SK-N-SH (cell line): Measurements from ENCODE around the gene CAGE1. TPM values are rescaled to one million over a fixed set of nuclear protein-coding genes. Genes with fewer than 3 reads are reported as not detected.
A peak's percentile ranks its signal among the peaks of the same experiment; 100 is the strongest.

Source experiments
- CTCF ChIA-PET: fragments of 300-600, 350-600 bp; formaldehyde crosslinking; extraction: SDS; loops from one replicate; lab custom pipeline; 2021; lab: Yijun Ruan, JAX
- POLR2A ChIA-PET: fragments of 350-600 bp; sonication (Branson Sonifier 250); formaldehyde crosslinking; extraction: SDS; loops from one replicate; lab custom pipeline; 2020; ENCODE audit warnings: antibody characterized with exemption, inconsistent platforms; lab: Yijun Ruan, JAX
- DNase-seq: peaks from one replicate; pipeline ENCODE4 v3.0.0; 2012
- H2AFZ ChIP-seq: fragments of 200-600 bp; sonication (generic); 2 replicates; pipeline ENCODE4 v1.8.1; 2016; ENCODE audit warnings: antibody characterized with exemption, mild to moderate bottlenecking, low read depth
- H3F3A ChIP-seq: fragments of 200-600 bp; sonication (generic); replicated peaks from 2 replicates; pipeline ENCODE3; 2016; ENCODE audit warnings: antibody characterized with exemption, mild to moderate bottlenecking; ENCODE audit not compliant: insufficient read depth
- H3K27ac ChIP-seq, 2 experiments: fragments of 200-500 bp in 1 of 2; fragments of 200-600 bp in 1 of 2; sonication (Bioruptor generic) in 1 of 2; sonication (generic), shearing (Covaris generic) in 1 of 2; 2 replicates each; pipeline versions ENCODE4 v1.5.1 to v1.6.1; 2014 to 2016; ENCODE audit warnings: low read depth in 2 of 2, inconsistent platforms in 1 of 2, low read length in 1 of 2, mild to moderate bottlenecking in 1 of 2, mixed read lengths in 1 of 2
- H3K27me3 ChIP-seq: fragments of 200-600 bp; sonication (generic), shearing (Covaris generic); 2 replicates; pipeline ENCODE4 v1.6.1; 2016; ENCODE audit warnings: mixed run types; ENCODE audit not compliant: insufficient read depth
- H3K36me3 ChIP-seq, 2 experiments: fragments of 200-500 bp in 1 of 2; fragments of 200-600 bp in 1 of 2; sonication (Bioruptor generic) in 1 of 2; sonication (generic) in 1 of 2; replicated peaks in 1 of 2; 2 replicates each; pipeline versions ENCODE3 to v1.5.1; 2014 to 2016; ENCODE audit warnings: low read length in 1 of 2, mild to moderate bottlenecking in 1 of 2; ENCODE audit not compliant: insufficient read depth in 2 of 2, control insufficient read depth in 1 of 2
- H3K4me1 ChIP-seq, 2 experiments: fragments of 200-500 bp in 1 of 2; fragments of 200-600 bp in 1 of 2; sonication (Bioruptor generic) in 1 of 2; sonication (generic), shearing (Covaris generic) in 1 of 2; 2 replicates each; pipeline versions ENCODE4 v1.5.1 to v1.6.1; 2014 to 2016; ENCODE audit warnings: low read depth in 1 of 2, low read length in 1 of 2, mixed run types in 1 of 2; ENCODE audit not compliant: insufficient read depth in 2 of 2, control insufficient read depth in 1 of 2
- H3K4me2 ChIP-seq: fragments of 200-600 bp; sonication (generic), shearing (Covaris generic); 2 replicates; pipeline ENCODE4 v1.6.1; 2017; ENCODE audit warnings: mixed run types
- H3K4me3 ChIP-seq, 2 experiments: fragments of 200-500 bp in 1 of 2; fragments of 200-600 bp in 1 of 2; sonication (Bioruptor generic) in 1 of 2; sonication (generic), shearing (Covaris generic) in 1 of 2; 2 replicates each; pipeline versions ENCODE4 v1.5.1 to v1.8.1; 2014 to 2016; ENCODE audit warnings: low read depth in 2 of 2, inconsistent platforms in 1 of 2, low read length in 1 of 2, mild to moderate bottlenecking in 1 of 2, mixed read lengths in 1 of 2, moderate library complexity in 1 of 2
- H3K79me2 ChIP-seq: fragments of 200-600 bp; sonication (generic); 2 replicates; pipeline ENCODE4 v1.8.1; 2017; ENCODE audit warnings: mild to moderate bottlenecking; ENCODE audit not compliant: insufficient read depth
- H3K9ac ChIP-seq: fragments of 200-600 bp; sonication (generic); 2 replicates; pipeline ENCODE4 v1.6.1; 2017; ENCODE audit warnings: mixed run types
- H3K9me2 ChIP-seq: fragments of 200-600 bp; sonication (generic); 2 replicates; pipeline ENCODE4 v1.6.1; 2017; ENCODE audit warnings: mixed run types
- H3K9me3 ChIP-seq: fragments of 200-600 bp; sonication (generic); 2 replicates; pipeline ENCODE4 v1.6.1; 2017; ENCODE audit warnings: mixed run types, mild to moderate bottlenecking, moderate library complexity
- H4K20me1 ChIP-seq: fragments of 200-600 bp; sonication (generic); 2 replicates; pipeline ENCODE4 v1.6.1; 2017; ENCODE audit warnings: mild to moderate bottlenecking, mixed run types; ENCODE audit not compliant: insufficient read depth
- CHD2 ChIP-seq: fragments of 150-350 bp; IDR thresholded peaks from 2 replicates; pipeline ENCODE4 v1.6.1; 2018; ENCODE audit warnings: low read length; ENCODE audit not compliant: partially characterized antibody
- MXI1 ChIP-seq: IDR thresholded peaks from 2 replicates; pipeline ENCODE4 v1.6.1; 2012; ENCODE audit warnings: mild to moderate bottlenecking, low read depth, low read length, improper control_type of control experiment
- NFIC ChIP-seq: IDR thresholded peaks from 2 replicates; pipeline ENCODE4 v1.4.0; 2012; ENCODE audit warnings: borderline replicate concordance
- NRF1 ChIP-seq: IDR thresholded peaks from 2 replicates; pipeline ENCODE4 v1.6.1; 2012; ENCODE audit warnings: low read depth, mild to moderate bottlenecking, low read length
- POLR2AphosphoS5 ChIP-seq: IDR thresholded peaks from 2 replicates; pipeline ENCODE4 v1.6.1; 2012; ENCODE audit warnings: low read depth, low read length
- RCOR1 ChIP-seq: fragments of 150-350 bp; IDR thresholded peaks from 2 replicates; pipeline ENCODE4 v1.6.1; 2017; ENCODE audit warnings: antibody characterized with exemption, low read length
- RXRA ChIP-seq: IDR thresholded peaks from 2 replicates; pipeline ENCODE4 v1.4.0; 2012; ENCODE audit warnings: low read depth, mild to moderate bottlenecking, borderline replicate concordance
- SIN3A ChIP-seq: IDR thresholded peaks from 2 replicates; pipeline ENCODE4 v1.6.1; 2012; ENCODE audit warnings: low read depth, mild to moderate bottlenecking, low read length, moderate library complexity, borderline replicate concordance
- TAF1 ChIP-seq: IDR thresholded peaks from 2 replicates; pipeline ENCODE4 v1.6.1; 2012; ENCODE audit warnings: low read depth, mild to moderate bottlenecking, low read length, moderate library complexity, borderline replicate concordance
- TCF12 ChIP-seq: IDR thresholded peaks from 2 replicates; pipeline ENCODE4 v1.4.0; 2012
- WGBS: methylation state at CpG from one replicate; pipeline ENCODE4 v1.1.6; 2017; ENCODE audit warnings: low lambda C conversion rate; 5-methylcytosine and 5-hydroxymethylcytosine counted together
- polyA plus RNA-seq, 3 experiments: library from polyadenylated mRNA; depleted of rRNA; stranded (reverse); fragments of >200 nt; gene quantifications; 2 replicates each; pipeline ENCODE4 v1.2.3, GENCODE V29; 2012
- TF ChIP-seq, protein P1 (sequence below): IDR thresholded peaks from 2 replicates; pipeline ENCODE4 v1.4.0; 2012; ENCODE audit warnings: low read depth
- TF ChIP-seq, protein P2 (sequence below): fragments of 150-350 bp; IDR thresholded peaks from 2 replicates; pipeline ENCODE4 v1.6.1; 2017; ENCODE audit warnings: antibody characterized with exemption, low read length, low read depth, borderline replicate concordance
- TF ChIP-seq, protein P3 (sequence below): IDR thresholded peaks from 2 replicates; pipeline ENCODE4 v1.4.0; 2012; ENCODE audit warnings: low read depth, borderline replicate concordance
- TF ChIP-seq, protein P4 (sequence below): IDR thresholded peaks from 2 replicates; pipeline ENCODE4; 2012
- TF ChIP-seq, protein P5 (sequence below): IDR thresholded peaks from 2 replicates; pipeline ENCODE4 v1.4.0; 2012; ENCODE audit warnings: low read depth, borderline replicate concordance

CAGE1 gene
- polyA plus RNA-seq, 1 of the 3 experiments (the other 2 are of a cell fraction), result not detected

DNA sequence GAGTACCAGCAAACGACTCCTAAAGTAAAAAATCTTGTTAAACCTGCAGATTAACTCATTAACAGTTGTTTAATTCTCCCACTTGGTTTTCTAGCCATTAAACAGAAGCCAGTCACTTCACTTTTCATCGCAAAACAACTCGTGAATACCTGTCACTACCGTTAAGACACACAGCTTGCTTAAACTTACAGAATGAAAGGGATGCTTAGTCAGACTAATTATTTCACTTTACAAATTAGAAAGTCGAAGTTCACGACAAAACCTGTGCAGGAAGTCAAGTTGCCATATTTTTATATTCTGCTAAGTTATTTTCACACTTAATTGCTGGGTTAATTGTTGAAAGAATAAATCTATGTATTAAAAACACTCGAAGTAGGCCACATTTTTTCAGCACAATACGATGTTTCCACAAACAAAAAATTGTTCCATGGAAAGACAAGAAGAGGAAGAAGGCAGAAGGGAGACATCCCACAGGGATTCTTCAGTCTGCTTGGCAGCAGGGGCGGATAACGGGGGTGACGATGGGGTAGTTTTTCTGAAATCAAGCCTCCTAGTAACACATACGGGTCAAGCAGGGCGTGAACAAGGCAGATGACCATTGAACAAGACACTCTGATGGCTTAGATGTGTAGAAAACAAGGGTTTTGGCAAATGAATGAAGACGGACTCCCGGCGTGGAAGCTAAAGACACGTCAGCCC lies 77.5 kb downstream of the CAGE1 start:
- Histone ChIP-seq H3K9me3 (no peaks in the 10 kb centered on the region), H2AFZ (peak overlapping the region; percentile 88), H3K4me1 (peaks cover 0 to 9% of the 10 kb centered on the region in 2 experiments; a peak in 3 of 4 replicates), H3K79me2 (peaks cover 58% of the 10 kb centered on the region), H4K20me1 (peaks cover 17% of the 10 kb centered on the region; the same call in 1 of the 2 replicates), H3K27ac (peak overlapping the region; percentile 89 to 97), H3K27me3 (no peaks in the 10 kb centered on the region), H3K4me2 (peak overlapping the region; percentile 93), H3K9me2 (no peaks in the 10 kb centered on the region), H3F3A (peaks cover 3% of the 10 kb centered on the region), H3K4me3 (peak overlapping the region; percentile 75 to 98), H3K36me3 (peaks cover 25 to 34% of the 10 kb centered on the region in 2 experiments), H3K9ac (peak overlapping the region; percentile 92)
- ChIA-PET POLR2A (interaction anchor here (2.4 kb wide), 1 partner anchor 78 kb away, joined by 11 read pairs; the partner anchor contains the start of genes CAGE1 and RIOK1), CTCF (interaction anchor here (1.1 to 2.4 kb wide), 4 partner anchors 36 to 303 kb away, joined by 3 to 10 read pairs (median 4); partner anchors contain the start of genes CAGE1 and RIOK1)
- WGBS, result 2% methylated on average over 17 of the region's 17 CpGs
- no peak for DNase-seq
- TF ChIP-seq MXI1, result 0 out of 2 replicates have a peak, but pooled peaks have one; percentile 13
- 0 out of 2 replicates have a peak, but pooled peaks have one; percentile 54 for TF ChIP-seq SIN3A
- TF ChIP-seq, protein P1, sequence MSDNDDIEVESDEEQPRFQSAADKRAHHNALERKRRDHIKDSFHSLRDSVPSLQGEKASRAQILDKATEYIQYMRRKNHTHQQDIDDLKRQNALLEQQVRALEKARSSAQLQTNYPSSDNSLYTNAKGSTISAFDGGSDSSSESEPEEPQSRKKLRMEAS, result 0 out of 2 replicates have a peak, but pooled peaks have one; percentile 27
- TF ChIP-seq, protein P2, sequence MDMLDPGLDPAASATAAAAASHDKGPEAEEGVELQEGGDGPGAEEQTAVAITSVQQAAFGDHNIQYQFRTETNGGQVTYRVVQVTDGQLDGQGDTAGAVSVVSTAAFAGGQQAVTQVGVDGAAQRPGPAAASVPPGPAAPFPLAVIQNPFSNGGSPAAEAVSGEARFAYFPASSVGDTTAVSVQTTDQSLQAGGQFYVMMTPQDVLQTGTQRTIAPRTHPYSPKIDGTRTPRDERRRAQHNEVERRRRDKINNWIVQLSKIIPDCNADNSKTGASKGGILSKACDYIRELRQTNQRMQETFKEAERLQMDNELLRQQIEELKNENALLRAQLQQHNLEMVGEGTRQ, result no peak
- no peak for TF ChIP-seq TAF1

DNA sequence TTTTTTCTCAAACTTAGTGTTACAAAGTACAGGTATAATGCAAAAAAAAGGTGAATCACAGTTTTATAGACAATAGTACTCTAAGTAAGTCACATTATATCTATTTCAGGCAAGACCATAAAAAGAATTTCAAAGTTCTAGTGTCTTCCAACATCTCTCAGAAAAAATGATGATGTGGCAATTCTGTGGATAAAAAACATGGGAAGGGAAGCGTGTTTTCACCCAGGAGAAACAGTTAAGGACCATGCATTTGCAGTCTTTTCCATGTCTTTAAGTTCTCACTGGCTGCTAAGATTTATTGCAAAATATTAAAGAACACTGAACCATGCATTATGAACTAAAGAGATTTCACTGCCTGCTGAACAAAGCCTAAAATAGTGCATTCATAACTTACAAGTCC lies 78.4 kb downstream of the CAGE1 start:
- no peak overlapping the region for H3K27ac ChIP-seq
- DNase-seq, result no peak

More for the DNA sequence above, 78.4 kb downstream of the CAGE1 start:
- H3K79me2 ChIP-seq, result peaks cover 66% of the 10 kb centered on the region
- peaks cover 27 to 35% of the 10 kb centered on the region in 2 experiments for H3K36me3 ChIP-seq
- H3K9ac ChIP-seq, result peak overlapping the region; percentile 92; the same call in 1 of the 2 replicates
- CTCF ChIA-PET, result interaction anchor here (1.1 to 1.9 kb wide), 3 partner anchors 11 to 304 kb away, joined by 4 to 5 read pairs (median 5); no protein-coding TSS in a partner anchor
- no peaks in the 10 kb centered on the region for H3K27me3 ChIP-seq
- H3K9me2 ChIP-seq, result no peaks in the 10 kb centered on the region
- H3F3A ChIP-seq, result peaks cover 3% of the 10 kb centered on the region
- H3K9me3 ChIP-seq, result no peaks in the 10 kb centered on the region
- no peak overlapping the region for H2AFZ ChIP-seq
- H3K4me2 ChIP-seq, result peak overlapping the region; percentile 93
- peaks cover 17% of the 10 kb centered on the region; the same call in 1 of the 2 replicates for H4K20me1 ChIP-seq
- POLR2A ChIA-PET, result no interaction called here
- H3K4me3 ChIP-seq, result peak overlapping the region; percentile 75 to 98; a peak in 2 of 4 replicates
- H3K4me1 ChIP-seq, result peaks cover 0 to 9% of the 10 kb centered on the region in 2 experiments; a peak in 3 of 4 replicates
- WGBS, result 93% methylated on average over 1 of the region's 1 CpG
- TF ChIP-seq RXRA (no peak), CHD2 (no peak), NRF1 (no peak), RCOR1 (no peak), NFIC (no peak), TAF1 (no peak), POLR2AphosphoS5 (no peak), TCF12 (no peak)
- TF ChIP-seq, protein P3, sequence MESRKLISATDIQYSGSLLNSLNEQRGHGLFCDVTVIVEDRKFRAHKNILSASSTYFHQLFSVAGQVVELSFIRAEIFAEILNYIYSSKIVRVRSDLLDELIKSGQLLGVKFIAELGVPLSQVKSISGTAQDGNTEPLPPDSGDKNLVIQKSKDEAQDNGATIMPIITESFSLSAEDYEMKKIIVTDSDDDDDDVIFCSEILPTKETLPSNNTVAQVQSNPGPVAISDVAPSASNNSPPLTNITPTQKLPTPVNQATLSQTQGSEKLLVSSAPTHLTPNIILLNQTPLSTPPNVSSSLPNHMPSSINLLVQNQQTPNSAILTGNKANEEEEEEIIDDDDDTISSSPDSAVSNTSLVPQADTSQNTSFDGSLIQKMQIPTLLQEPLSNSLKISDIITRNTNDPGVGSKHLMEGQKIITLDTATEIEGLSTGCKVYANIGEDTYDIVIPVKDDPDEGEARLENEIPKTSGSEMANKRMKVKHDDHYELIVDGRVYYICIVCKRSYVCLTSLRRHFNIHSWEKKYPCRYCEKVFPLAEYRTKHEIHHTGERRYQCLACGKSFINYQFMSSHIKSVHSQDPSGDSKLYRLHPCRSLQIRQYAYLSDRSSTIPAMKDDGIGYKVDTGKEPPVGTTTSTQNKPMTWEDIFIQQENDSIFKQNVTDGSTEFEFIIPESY, result no peak
- TF ChIP-seq, protein P2, result no peak
- TF ChIP-seq, protein P4, sequence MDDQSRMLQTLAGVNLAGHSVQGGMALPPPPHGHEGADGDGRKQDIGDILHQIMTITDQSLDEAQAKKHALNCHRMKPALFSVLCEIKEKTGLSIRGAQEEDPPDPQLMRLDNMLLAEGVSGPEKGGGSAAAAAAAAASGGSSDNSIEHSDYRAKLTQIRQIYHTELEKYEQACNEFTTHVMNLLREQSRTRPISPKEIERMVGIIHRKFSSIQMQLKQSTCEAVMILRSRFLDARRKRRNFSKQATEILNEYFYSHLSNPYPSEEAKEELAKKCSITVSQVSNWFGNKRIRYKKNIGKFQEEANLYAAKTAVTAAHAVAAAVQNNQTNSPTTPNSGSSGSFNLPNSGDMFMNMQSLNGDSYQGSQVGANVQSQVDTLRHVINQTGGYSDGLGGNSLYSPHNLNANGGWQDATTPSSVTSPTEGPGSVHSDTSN, result no peak
- TF ChIP-seq, protein P5, sequence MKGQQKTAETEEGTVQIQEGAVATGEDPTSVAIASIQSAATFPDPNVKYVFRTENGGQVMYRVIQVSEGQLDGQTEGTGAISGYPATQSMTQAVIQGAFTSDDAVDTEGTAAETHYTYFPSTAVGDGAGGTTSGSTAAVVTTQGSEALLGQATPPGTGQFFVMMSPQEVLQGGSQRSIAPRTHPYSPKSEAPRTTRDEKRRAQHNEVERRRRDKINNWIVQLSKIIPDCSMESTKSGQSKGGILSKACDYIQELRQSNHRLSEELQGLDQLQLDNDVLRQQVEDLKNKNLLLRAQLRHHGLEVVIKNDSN, result no peak
